Upper lobe of right lung (tissue), 1 donor: Measurements from ENCODE around the gene SLC4A1. TPM values are rescaled to one million over a fixed set of nuclear protein-coding genes. Genes with fewer than 3 reads are reported as not detected.

Experiments
- ATAC-seq: fragments of 200-7000 bp; cut with Tn5 transposase; one replicate; pipeline ENCODE4 v1.9.1; 2020; ENCODE audit warnings: mild to moderate bottlenecking, moderate library complexity
- DNase-seq: peaks from one replicate; pipeline ENCODE4 v3.0.0-alpha.2; 2020
- H3K27ac ChIP-seq: fragments of 200-600 bp; one replicate; pipeline ENCODE4 v1.8.0; 2022
- H3K27me3 ChIP-seq: fragments of 200-600 bp; one replicate; pipeline ENCODE4 v1.8.0; 2022; ENCODE audit warnings: mild to moderate bottlenecking
- H3K36me3 ChIP-seq: fragments of 200-600 bp; one replicate; pipeline ENCODE4 v1.8.0; 2022
- H3K4me1 ChIP-seq: fragments of 200-600 bp; one replicate; pipeline ENCODE4 v1.8.0; 2022
- H3K4me3 ChIP-seq: fragments of 200-600 bp; one replicate; pipeline ENCODE4 v1.8.0; 2022; ENCODE audit warnings: mild to moderate bottlenecking
- H3K9me3 ChIP-seq: fragments of 200-600 bp; one replicate; pipeline ENCODE4 v1.8.0; 2022
- intact Hi-C: fragments of 100-400 bp; cut with DNase I; formaldehyde crosslinking; loops from one replicate; pipeline ENCODE4 v1.11.0; 2022
- long read RNA-seq: library from polyadenylated mRNA; unstranded; transcript quantifications from one replicate; pipeline ENCODE4 v2.0.0, GENCODE V29; 2021
- total RNA-seq: library from RNA; stranded (reverse); fragmentation: NEBNext Ultra II Directional; extraction: Animal tissue kit (Norgen Biotek cat#: 25700); gene quantifications from one replicate; pipeline ENCODE4 v1.2.1, GENCODE V29; 2021
- TF ChIP-seq, protein P1 (sequence below): fragments of 200-600 bp; IDR thresholded peaks from one replicate; pipeline ENCODE4 v1.8.0; 2022; ENCODE audit warnings: antibody characterized with exemption
- donor health status: DM: no; HTN: yes; CAD: no; lungs with severe emphysema.

Gene SLC4A1
- total RNA-seq, result 0.43 TPM
- long read RNA-seq, result 0 reads

DNA sequence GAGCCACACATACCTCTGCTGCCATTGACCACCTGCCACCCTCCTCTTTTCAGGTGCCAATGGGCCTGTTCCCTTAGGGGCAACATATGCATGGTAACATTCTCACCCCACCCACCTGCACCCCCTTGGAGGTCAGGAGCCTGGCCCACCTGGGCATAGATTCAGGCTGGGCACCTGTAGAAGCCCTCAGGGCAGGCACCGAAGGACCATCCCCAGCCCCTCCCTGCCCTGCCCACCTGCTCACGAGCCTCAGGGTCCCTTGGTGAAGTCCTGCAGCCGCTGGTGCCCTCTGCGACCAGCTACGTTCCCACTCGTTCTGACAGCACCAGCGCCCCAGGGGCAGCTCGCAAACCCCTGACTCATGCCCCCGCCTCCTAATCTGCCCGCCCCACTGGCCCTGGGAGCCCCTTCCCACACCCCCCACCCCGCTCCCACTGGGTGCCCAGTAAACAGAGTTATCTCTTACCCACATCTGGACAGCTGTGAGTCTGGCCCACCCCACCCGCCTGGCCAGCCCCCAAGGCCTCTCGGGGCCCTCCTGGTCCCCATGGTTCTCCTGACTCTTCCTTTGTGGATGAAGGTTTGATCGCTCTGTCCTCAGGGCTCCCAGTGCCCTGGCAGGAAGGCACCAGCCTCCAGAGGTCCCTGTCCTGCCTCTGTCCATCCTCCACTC is at the start of gene SLC4A1:
TSS of gene SLC4A1 (minus strand) at position 318 of the 673 bp plus-strand sequence. CDS start 5,269 bp downstream, outside the sequence.
- Histone ChIP-seq H3K27ac (no peak within 1 kb of the TSS), H3K9me3 (no peaks in the 10 kb centered on the region), H3K4me1 (peaks cover 4% of the 10 kb centered on the region), H3K4me3 (no peak within 1 kb of the TSS), H3K36me3 (no peaks in the 10 kb centered on the region), H3K27me3 (no peaks in the 10 kb centered on the region)
- TF ChIP-seq, protein P1, sequence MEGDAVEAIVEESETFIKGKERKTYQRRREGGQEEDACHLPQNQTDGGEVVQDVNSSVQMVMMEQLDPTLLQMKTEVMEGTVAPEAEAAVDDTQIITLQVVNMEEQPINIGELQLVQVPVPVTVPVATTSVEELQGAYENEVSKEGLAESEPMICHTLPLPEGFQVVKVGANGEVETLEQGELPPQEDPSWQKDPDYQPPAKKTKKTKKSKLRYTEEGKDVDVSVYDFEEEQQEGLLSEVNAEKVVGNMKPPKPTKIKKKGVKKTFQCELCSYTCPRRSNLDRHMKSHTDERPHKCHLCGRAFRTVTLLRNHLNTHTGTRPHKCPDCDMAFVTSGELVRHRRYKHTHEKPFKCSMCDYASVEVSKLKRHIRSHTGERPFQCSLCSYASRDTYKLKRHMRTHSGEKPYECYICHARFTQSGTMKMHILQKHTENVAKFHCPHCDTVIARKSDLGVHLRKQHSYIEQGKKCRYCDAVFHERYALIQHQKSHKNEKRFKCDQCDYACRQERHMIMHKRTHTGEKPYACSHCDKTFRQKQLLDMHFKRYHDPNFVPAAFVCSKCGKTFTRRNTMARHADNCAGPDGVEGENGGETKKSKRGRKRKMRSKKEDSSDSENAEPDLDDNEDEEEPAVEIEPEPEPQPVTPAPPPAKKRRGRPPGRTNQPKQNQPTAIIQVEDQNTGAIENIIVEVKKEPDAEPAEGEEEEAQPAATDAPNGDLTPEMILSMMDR, result no peak
- ATAC-seq, result no peak
- intact Hi-C loops, result no loop called here
- DNase-seq, result no peak

DNA sequence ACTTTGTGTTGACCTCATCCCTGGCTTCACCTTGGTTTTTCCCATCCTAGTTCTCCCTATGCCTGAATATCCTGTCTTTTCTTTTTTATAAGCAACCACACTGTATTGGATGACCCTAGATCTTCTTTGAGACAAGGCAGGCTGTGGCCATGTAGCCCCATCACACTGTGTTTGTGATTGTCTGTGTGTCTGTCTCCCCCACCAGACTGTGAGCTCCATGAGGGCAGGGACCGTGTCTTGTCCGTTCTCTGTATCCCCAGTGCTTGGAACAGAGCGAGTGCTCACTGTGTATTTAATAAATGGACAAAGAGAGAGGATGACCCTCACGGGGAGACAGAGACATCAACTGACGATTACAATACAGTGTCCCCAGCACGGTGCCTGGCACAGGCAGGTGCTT is 49.6 kb upstream of the SLC4A1 start:
- DNase-seq, result no peak
- Histone ChIP-seq H3K27ac (no peak overlapping the region), H3K36me3 (peaks cover 32% of the 10 kb centered on the region), H3K27me3 (peaks cover 41% of the 10 kb centered on the region), H3K4me3 (no peak overlapping the region), H3K9me3 (no peaks in the 10 kb centered on the region), H3K4me1 (no peaks in the 10 kb centered on the region)
- no peak for ATAC-seq
- intact Hi-C loops, result no loop called here
- TF ChIP-seq, protein P1, result no peak

DNA sequence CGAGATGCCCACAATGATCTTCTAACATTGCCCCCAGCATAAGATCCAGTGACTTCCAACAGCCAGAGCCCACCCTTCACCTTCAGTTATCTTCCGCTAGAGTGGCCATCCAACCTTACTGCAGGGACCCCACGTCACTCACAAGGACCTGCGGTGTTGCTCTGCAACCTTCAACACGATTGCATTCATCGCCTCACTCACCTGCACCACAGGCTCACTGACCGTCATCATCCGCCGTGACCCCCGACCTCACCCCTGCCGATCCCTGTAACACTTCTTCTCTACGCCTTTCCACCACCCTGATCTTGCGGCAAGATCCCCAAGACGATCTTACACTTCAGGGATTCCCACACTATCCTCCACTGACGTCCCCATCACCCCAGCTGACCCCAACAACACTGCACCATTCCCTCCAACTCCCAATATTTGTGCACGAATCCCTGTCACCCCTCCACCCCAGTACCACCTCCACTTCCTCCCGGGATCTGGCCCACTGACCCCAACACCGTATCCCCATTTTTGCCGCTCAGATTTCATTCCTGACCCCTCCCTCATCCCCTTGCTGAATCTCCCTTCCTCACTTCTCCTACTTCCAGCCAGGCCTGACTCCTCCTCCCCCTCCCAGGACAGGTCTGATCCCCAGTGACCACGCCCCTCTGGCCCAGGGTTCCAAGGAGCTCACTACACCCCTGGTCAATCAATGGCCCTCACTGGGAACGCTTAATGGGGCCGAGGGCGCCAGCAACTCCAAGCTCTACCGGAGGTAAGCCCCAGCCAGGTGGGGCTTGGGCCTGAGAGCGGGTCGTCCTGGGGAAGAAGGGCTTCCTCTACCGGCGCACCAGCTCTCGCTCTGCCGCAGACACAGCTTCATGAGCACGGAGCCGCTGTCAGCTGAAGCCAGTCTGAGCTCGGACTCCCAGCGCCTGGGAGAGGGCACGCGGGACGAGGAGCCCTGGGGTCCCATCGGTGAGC is 48.1 kb upstream of the SLC4A1 start:
- no peak overlapping the region for H3K4me3 ChIP-seq

DNA sequence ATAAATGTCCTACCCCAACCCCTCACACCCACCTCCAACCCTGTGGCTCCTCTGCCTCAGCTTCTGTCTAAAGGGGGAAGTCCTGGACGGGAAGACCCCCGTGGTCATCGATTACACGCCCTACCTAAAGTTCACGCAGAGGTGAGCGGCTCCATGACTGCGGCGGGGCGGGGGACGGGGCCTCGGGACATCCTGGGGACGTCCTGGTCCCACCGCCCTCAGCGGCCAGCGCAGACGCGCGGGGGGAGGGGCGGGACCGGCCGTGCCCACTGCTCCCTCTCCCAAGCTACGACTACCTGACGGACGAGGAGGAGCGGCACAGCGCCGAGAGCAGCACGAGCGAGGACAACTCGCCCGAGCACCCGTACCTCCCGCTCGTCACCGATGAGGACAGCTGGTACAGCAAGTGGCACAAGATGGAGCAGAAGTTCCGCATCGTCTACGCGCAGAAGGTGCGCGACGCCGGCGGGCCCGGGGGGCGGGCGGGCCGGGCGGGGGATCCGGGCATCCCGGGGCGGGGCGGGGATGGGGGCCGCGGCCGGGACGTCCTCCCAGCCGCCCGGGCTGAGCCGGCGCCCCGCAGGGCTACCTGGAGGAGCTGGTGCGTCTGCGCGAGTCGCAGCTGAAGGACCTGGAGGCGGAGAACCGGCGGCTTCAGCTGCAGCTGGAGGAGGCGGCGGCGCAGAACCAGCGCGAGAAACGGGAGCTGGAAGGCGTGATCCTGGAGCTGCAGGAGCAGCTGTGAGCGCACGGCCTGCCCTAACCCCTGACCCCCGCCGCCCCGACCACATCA is 47.1 kb upstream of the SLC4A1 start:
- DNase-seq, result peak; percentile 82
- no peaks in the 10 kb centered on the region for H3K4me1 ChIP-seq
- H3K27ac ChIP-seq, result no peak overlapping the region
- H3K9me3 ChIP-seq, result no peaks in the 10 kb centered on the region
- peaks cover 8% of the 10 kb centered on the region for H3K36me3 ChIP-seq
- peaks cover 41% of the 10 kb centered on the region for H3K27me3 ChIP-seq
- H3K4me3 ChIP-seq, result peak overlapping the region; percentile 8
- TF ChIP-seq, protein P1, result no peak
- intact Hi-C loops, result no loop called here
- ATAC-seq, result peak; percentile 59

More for the DNA sequence above, 48.1 kb upstream of the SLC4A1 start:
- Histone ChIP-seq H3K4me1 (no peaks in the 10 kb centered on the region), H3K27ac (no peak overlapping the region), H3K27me3 (peaks cover 41% of the 10 kb centered on the region), H3K36me3 (peaks cover 18% of the 10 kb centered on the region), H3K9me3 (no peaks in the 10 kb centered on the region)
- ATAC-seq (no peak), DNase-seq (no peak)
- TF ChIP-seq, protein P1, result no peak
- intact Hi-C loops, result no loop called here

DNA sequence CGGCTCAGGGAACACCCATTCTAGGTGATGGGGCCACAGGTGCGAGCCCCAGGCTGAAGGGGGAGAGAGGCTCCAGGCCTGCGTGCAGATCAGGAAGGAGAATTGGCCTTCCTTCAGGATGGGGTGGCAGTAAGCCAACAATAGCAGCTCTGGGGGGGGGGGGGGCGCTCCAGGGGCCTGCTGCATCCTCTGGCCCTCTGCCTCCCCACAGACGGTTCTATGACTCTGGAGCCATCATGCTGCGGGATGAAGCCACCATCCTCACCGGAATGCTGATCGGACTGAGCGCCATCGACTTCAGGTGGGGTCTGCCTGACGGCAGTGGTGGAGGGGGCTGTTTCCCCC is 46.6 kb upstream of the SLC4A1 start:
- TF ChIP-seq, protein P1, result no peak
- Histone ChIP-seq H3K4me3 (no peak overlapping the region), H3K27ac (no peak overlapping the region), H3K27me3 (peaks cover 41% of the 10 kb centered on the region), H3K4me1 (no peaks in the 10 kb centered on the region), H3K36me3 (peaks cover 3% of the 10 kb centered on the region), H3K9me3 (no peaks in the 10 kb centered on the region)
- ATAC-seq, result no peak
- no peak for DNase-seq
- intact Hi-C loops, result no loop called here
